ENCODE data around the gene CRYBG1. TPM values are rescaled to one million over a fixed set of nuclear protein-coding genes. Genes with fewer than 3 reads are reported as not detected.

CRYBG1 gene
- total RNA-seq, 1 donor: 15.5 TPM

DNA sequence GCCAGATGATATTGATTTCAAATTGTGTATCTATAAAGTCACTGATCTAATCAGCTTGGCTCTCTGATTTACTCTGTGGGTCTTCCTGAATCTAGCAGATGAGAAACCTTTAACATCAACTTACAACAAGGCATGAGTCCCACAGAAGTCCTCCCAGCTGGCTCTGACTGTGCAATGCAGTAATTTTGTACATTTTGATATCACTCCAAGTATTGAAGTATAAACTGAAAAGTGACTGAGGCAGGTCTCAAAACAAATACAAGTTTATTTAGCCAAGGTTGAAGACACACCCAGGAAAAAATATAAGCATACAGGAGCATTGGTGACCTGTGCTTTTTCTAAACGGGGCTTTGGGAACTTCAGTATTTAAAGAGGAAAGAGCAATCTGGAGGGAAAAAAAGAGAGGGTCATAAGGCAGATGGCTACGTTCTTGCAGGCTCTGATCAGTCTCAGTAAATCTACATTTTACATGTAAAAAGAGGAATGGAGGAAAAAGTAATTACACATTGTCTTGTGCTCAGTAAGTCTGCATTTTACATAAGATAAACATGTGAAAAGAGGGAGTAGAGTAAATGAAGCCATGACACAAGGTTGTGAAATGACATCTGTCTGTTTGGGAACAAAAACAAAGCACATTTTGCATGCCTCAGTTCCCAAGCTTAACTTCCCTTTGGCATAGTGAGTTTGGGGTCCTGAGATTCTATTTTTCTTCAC is 59.5 kb downstream of the CRYBG1 start:
- no peak for DNase-seq (ENCODE audit: low read depth)
- TF ChIP-seq, protein P1, sequence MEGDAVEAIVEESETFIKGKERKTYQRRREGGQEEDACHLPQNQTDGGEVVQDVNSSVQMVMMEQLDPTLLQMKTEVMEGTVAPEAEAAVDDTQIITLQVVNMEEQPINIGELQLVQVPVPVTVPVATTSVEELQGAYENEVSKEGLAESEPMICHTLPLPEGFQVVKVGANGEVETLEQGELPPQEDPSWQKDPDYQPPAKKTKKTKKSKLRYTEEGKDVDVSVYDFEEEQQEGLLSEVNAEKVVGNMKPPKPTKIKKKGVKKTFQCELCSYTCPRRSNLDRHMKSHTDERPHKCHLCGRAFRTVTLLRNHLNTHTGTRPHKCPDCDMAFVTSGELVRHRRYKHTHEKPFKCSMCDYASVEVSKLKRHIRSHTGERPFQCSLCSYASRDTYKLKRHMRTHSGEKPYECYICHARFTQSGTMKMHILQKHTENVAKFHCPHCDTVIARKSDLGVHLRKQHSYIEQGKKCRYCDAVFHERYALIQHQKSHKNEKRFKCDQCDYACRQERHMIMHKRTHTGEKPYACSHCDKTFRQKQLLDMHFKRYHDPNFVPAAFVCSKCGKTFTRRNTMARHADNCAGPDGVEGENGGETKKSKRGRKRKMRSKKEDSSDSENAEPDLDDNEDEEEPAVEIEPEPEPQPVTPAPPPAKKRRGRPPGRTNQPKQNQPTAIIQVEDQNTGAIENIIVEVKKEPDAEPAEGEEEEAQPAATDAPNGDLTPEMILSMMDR (IDR thresholded peaks at IDR 0.05; ENCODE audit: insufficient read depth, low read depth, low read length): no peak
- no peak overlapping the region for H3K4me3 ChIP-seq (ENCODE audit: low read depth, low read length)

DNA sequence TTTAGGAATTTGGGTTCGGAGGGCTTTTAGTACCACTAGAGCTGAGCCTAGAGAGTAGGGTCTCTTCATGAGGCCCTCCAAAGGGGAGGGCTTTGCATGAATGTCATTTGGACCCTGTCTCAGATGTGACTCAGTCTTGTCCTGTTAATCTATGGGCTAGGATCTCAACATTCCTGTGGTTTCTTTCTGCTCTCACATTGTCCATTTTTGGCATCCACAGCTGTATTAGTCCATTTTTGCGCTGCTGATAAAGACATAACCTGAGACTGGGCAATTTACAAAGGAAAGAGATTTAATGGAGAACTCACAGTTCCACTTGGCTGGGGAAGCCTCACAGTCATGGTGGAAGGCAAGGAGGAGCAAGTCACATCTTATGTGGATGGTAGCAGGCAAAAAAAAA is 61.0 kb downstream of the CRYBG1 start:
- no peak for DNase-seq (ENCODE audit: low read depth)
- TF ChIP-seq, protein P1 (IDR thresholded peaks at IDR 0.05; ENCODE audit: insufficient read depth, low read depth, low read length): no peak
- H3K4me3 ChIP-seq (ENCODE audit: low read depth, low read length): no peak overlapping the region

DNA sequence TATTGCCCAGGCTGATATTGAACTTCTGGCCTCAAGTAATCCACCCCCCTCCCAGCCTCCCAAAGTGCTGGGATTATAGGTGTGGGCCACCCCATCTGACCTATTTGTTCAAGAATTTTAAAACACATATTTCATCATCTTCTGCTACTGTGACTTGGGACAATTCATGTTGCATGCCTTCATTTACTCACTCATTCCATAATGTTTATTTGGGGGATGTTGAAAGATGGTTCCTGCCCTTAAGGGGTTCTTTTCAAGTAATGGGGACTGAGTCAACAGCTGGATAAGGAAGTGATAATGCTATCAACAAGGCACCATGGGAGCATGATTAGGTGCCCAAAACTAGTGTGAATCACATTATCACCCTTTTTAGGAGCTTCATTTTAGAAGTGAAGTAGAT is 62.0 kb downstream of the CRYBG1 start:
- TF ChIP-seq, protein P1 (IDR thresholded peaks at IDR 0.05; ENCODE audit: insufficient read depth, low read depth, low read length): no peak
- DNase-seq (ENCODE audit: low read depth): no peak

DNA sequence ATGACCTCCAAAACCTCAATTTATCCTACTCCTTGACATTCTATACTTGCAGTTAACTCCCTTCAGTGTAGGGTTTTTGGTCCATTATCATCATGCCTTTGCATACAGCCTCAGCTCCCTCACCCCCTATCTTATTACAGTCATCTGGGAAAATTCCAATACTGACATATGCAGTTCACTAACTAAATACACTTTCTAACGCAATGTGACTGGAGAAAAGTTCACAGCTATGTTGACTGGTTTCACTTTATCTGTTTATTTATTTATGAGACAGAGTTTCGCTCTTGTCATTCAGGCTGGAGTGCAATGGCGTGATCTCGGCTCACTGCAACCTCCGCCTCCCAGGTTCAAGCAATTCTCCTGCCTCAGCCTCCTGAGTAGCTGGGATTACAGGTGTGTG is 64.9 kb downstream of the CRYBG1 start:
- TF ChIP-seq, protein P1 (IDR thresholded peaks at IDR 0.05; ENCODE audit: insufficient read depth, low read depth, low read length): no peak
- DNase-seq (ENCODE audit: low read depth): no peak
- no peak overlapping the region for H3K4me3 ChIP-seq (ENCODE audit: low read depth, low read length)

More for the DNA sequence above, 62.0 kb downstream of the CRYBG1 start:
- no peak overlapping the region for H3K4me3 ChIP-seq (ENCODE audit: low read depth, low read length)

DNA sequence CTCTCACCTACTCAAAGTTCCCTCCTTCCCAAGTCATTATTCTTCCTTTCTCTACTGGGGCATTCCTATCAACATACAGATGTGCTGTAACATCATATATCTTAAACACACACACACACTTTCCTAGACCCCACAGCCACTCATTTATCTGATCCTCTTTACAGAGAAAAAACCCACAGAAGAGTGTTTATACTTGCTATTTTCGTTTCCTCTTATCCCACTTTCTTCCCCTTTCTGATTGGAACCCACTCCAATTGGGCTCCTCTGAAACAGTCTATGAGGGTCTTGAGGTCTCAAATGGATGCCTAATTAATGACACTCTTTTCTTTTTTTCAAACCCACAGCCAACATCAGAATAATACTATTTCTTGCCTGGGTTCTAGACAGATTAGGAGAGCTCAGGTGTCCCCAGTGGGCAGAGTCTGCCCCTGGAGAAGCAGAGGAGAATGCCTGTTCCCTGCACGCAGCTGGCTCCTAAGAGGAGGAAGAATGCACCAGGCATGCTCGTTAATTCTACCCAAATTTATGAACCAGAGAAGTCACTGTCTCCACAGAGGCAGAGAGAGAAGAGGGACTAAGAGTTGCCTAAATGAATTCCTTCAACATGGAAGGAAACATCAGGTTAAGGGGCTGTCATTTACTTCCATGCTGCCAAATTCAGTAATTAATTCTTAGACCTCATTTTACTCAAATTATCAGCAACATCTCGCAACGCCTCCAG is 65.9 kb downstream of the CRYBG1 start:
- no peak overlapping the region for H3K4me3 ChIP-seq (ENCODE audit: low read depth, low read length)
- TF ChIP-seq, protein P1 (IDR thresholded peaks at IDR 0.05; ENCODE audit: insufficient read depth, low read depth, low read length): no peak
- DNase-seq (ENCODE audit: low read depth): no peak

DNA sequence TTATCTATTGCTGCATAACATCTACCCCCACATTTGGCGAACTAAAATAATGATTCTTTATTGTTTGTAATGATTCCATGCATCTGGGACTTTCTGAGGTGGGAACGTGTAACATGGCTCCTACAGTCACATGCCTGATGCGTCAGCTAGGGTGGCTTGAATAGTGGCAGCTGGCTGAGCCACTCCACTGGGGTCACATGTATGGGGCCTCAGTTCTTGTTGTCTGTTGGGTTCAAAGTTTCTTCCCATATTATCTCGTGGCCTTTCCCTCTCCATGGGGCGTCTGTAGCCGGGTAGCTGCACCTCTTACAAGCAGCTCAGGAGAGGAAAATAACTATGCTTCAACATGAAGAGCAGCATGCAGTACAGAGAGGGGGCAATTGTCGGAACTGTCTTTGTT is 69.9 kb downstream of the CRYBG1 start:
- no peak for DNase-seq (ENCODE audit: low read depth)
- H3K4me3 ChIP-seq (ENCODE audit: low read depth, low read length): no peak overlapping the region
- TF ChIP-seq, protein P1 (IDR thresholded peaks at IDR 0.05; ENCODE audit: insufficient read depth, low read depth, low read length): no peak
